ENCODE results near the gene CZIB.

CZIB gene

GRCh38 chr1:53220171-53220961, at the start of gene CZIB:
Gene CZIB (minus strand): TSS chr1:53220634. CDS start chr1:53220575, 59 bp downstream.
- no peak for TF ChIP-seq CTCF (IDR thresholded peaks at IDR 0.05)

- no peak for TF ChIP-seq CTCF (IDR thresholded peaks at IDR 0.05)
Observed at GRCh38 chr1:53270107-53270506, 49.7 kb upstream of the CZIB start.

- no peak for TF ChIP-seq CTCF (IDR thresholded peaks at IDR 0.05)
Observed at GRCh38 chr1:53267761-53268160, 47.3 kb upstream of the CZIB start.

- 0 out of 2 replicates have a peak, but pooled peaks have one; percentile 28 for TF ChIP-seq CTCF (IDR thresholded peaks at IDR 0.05)
Observed at GRCh38 chr1:53266038-53266437, 45.6 kb upstream of the CZIB start.

GRCh38 chr1:53265581-53265980, 45.1 kb upstream of the CZIB start:
- TF ChIP-seq CTCF (IDR thresholded peaks at IDR 0.05): no peak

- TF ChIP-seq CTCF (IDR thresholded peaks at IDR 0.05): no peak
Observed at GRCh38 chr1:53264048-53264447, 43.6 kb upstream of the CZIB start.

- no peak for TF ChIP-seq CTCF (IDR thresholded peaks at IDR 0.05)
Observed at GRCh38 chr1:53262000-53262399, 41.6 kb upstream of the CZIB start.

Measured in LNCAP (cell line).